ENCODE data around the gene SLC10A3. TPM values are rescaled to one million over a fixed set of nuclear protein-coding genes. Genes with fewer than 3 reads are reported as not detected.

SLC10A3 gene
- total RNA-seq, 2 experiments from 2014 or later = 6.7 to 6.9 TPM

DNA sequence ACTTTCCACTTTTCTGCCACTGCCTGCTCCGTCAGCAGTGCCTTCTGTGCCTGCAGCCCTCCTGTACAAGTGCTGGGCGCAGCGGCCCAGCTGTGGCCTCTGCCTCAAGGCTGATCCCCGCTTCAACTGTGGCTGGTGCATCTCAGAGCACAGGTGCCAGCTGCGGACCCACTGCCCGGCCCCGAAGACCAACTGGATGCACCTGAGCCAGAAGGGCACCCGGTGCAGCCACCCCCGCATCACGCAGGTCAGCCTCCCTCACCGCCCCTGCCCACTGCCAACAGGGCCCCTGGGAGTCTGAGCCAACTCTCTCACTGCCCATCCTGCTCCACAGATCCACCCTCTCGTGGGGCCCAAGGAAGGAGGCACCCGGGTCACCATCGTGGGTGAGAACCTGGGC, 24.8 kb downstream of the SLC10A3 start:
- CTCF ChIA-PET = no interaction called here
- Mint-ChIP-seq H3K9me3 (no peaks in the 10 kb centered on the region), H3K27me3 (ENCODE audit: low read depth) (no peaks in the 10 kb centered on the region), H3K27ac (no peak overlapping the region), H3K4me3 (no peak overlapping the region), H3K4me1 (ENCODE audit: low read depth) (peaks cover 2% of the 10 kb centered on the region), H3K36me3 (ENCODE audit: low read depth) (peaks cover 2% of the 10 kb centered on the region)
- intact Hi-C loops (cut with micrococcal nuclease) = no loop called here
- no peak for DNase-seq

GRCh38 chrX:154464806-154465365, 25.5 kb downstream of the SLC10A3 start:
- CTCF ChIA-PET = no interaction called here
- H3K4me3 Mint-ChIP-seq = no peak overlapping the region
- H3K4me1 Mint-ChIP-seq (ENCODE audit: low read depth) = peaks cover 2% of the 10 kb centered on the region
- intact Hi-C loops (cut with micrococcal nuclease) = no loop called here
- H3K27ac Mint-ChIP-seq = no peak overlapping the region
- peaks cover 2% of the 10 kb centered on the region for H3K36me3 Mint-ChIP-seq (ENCODE audit: low read depth)
- no peaks in the 10 kb centered on the region for H3K27me3 Mint-ChIP-seq (ENCODE audit: low read depth)
- no peaks in the 10 kb centered on the region for H3K9me3 Mint-ChIP-seq
- DNase-seq = no peak

- H3K4me1 Mint-ChIP-seq (ENCODE audit: low read depth) = peaks cover 8% of the 10 kb centered on the region
- H3K27ac Mint-ChIP-seq = no peak overlapping the region
- peaks cover 2% of the 10 kb centered on the region for H3K36me3 Mint-ChIP-seq (ENCODE audit: low read depth)
- no peak overlapping the region for H3K4me3 Mint-ChIP-seq
- no peaks in the 10 kb centered on the region for H3K27me3 Mint-ChIP-seq (ENCODE audit: low read depth)
- intact Hi-C loops (cut with micrococcal nuclease) = no loop called here
- DNase-seq = no peak
- no peaks in the 10 kb centered on the region for H3K9me3 Mint-ChIP-seq
- CTCF ChIA-PET = no interaction called here
Measured at GRCh38 chrX:154463611-154464220, 26.7 kb downstream of the SLC10A3 start.

GRCh38 chrX:154462396-154462795, 28.0 kb downstream of the SLC10A3 start:
- no peak overlapping the region for H3K27ac Mint-ChIP-seq
- DNase-seq = no peak
- H3K9me3 Mint-ChIP-seq = no peaks in the 10 kb centered on the region
- intact Hi-C loops (cut with micrococcal nuclease) = no loop called here
- no peaks in the 10 kb centered on the region for H3K36me3 Mint-ChIP-seq (ENCODE audit: low read depth)
- H3K27me3 Mint-ChIP-seq (ENCODE audit: low read depth) = no peaks in the 10 kb centered on the region
- H3K4me3 Mint-ChIP-seq = no peak overlapping the region
- CTCF ChIA-PET = no interaction called here
- H3K4me1 Mint-ChIP-seq (ENCODE audit: low read depth) = peaks cover 10% of the 10 kb centered on the region

DNA sequence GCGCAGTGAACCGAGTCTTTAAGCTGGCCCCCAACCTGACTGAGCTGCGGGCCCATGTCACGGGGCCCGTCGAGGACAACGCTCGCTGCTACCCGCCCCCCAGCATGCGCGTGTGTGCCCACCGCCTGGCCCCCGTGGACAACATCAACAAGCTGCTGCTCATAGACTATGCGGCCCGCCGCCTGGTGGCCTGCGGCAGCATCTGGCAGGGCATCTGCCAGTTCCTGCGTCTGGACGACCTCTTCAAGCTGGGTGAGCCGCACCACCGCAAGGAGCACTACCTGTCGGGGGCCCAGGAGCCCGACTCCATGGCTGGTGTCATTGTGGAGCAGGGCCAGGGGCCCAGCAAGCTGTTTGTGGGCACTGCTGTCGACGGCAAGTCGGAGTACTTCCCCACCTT, 30.1 kb downstream of the SLC10A3 start:
- Mint-ChIP-seq H3K27ac (no peak overlapping the region), H3K9me3 (no peaks in the 10 kb centered on the region)
- CTCF ChIA-PET = no interaction called here

GRCh38 chrX:154459832-154460231, 30.6 kb downstream of the SLC10A3 start:
- peaks cover 12% of the 10 kb centered on the region for H3K4me1 Mint-ChIP-seq (ENCODE audit: low read depth)
- intact Hi-C loops (cut with micrococcal nuclease) = loop anchor here (2.0 kb wide), 1 partner anchor 19 kb away; the partner anchor contains the start of gene LAGE3
- CTCF ChIA-PET = interaction anchor here (0.7 kb wide), 1 partner anchor 1427 kb away, joined by 3 read pairs; no protein-coding TSS in a partner anchor
- no peaks in the 10 kb centered on the region for H3K27me3 Mint-ChIP-seq (ENCODE audit: low read depth)
- no peaks in the 10 kb centered on the region for H3K9me3 Mint-ChIP-seq
- no peak for DNase-seq
- no peak overlapping the region for H3K4me3 Mint-ChIP-seq
- H3K36me3 Mint-ChIP-seq (ENCODE audit: low read depth) = no peaks in the 10 kb centered on the region
- H3K27ac Mint-ChIP-seq = no peak overlapping the region

More for the DNA sequence above, 30.1 kb downstream of the SLC10A3 start:
- no peak overlapping the region for H3K4me3 Mint-ChIP-seq
- DNase-seq = no peak
- no peaks in the 10 kb centered on the region for H3K27me3 Mint-ChIP-seq (ENCODE audit: low read depth)
- intact Hi-C loops (cut with micrococcal nuclease) = no loop called here
- no peaks in the 10 kb centered on the region for H3K36me3 Mint-ChIP-seq (ENCODE audit: low read depth)
- H3K4me1 Mint-ChIP-seq (ENCODE audit: low read depth) = peaks cover 12% of the 10 kb centered on the region

GRCh38 chrX:154458954-154459778, 31.3 kb downstream of the SLC10A3 start:
- CTCF ChIA-PET = interaction anchor here (0.7 kb wide), 1 partner anchor 1426 kb away, joined by 3 read pairs; no protein-coding TSS in a partner anchor
- no peaks in the 10 kb centered on the region for H3K9me3 Mint-ChIP-seq
- H3K4me3 Mint-ChIP-seq = peak overlapping the region; percentile 73
- H3K4me1 Mint-ChIP-seq (ENCODE audit: low read depth) = peaks cover 12% of the 10 kb centered on the region
- intact Hi-C loops (cut with micrococcal nuclease) = loop anchor here (2.0 kb wide), 1 partner anchor 20 kb away; the partner anchor contains the start of gene LAGE3
- no peaks in the 10 kb centered on the region for H3K27me3 Mint-ChIP-seq (ENCODE audit: low read depth)
- H3K27ac Mint-ChIP-seq = no peak overlapping the region
- H3K36me3 Mint-ChIP-seq (ENCODE audit: low read depth) = no peaks in the 10 kb centered on the region
- no peak for DNase-seq

DNA sequence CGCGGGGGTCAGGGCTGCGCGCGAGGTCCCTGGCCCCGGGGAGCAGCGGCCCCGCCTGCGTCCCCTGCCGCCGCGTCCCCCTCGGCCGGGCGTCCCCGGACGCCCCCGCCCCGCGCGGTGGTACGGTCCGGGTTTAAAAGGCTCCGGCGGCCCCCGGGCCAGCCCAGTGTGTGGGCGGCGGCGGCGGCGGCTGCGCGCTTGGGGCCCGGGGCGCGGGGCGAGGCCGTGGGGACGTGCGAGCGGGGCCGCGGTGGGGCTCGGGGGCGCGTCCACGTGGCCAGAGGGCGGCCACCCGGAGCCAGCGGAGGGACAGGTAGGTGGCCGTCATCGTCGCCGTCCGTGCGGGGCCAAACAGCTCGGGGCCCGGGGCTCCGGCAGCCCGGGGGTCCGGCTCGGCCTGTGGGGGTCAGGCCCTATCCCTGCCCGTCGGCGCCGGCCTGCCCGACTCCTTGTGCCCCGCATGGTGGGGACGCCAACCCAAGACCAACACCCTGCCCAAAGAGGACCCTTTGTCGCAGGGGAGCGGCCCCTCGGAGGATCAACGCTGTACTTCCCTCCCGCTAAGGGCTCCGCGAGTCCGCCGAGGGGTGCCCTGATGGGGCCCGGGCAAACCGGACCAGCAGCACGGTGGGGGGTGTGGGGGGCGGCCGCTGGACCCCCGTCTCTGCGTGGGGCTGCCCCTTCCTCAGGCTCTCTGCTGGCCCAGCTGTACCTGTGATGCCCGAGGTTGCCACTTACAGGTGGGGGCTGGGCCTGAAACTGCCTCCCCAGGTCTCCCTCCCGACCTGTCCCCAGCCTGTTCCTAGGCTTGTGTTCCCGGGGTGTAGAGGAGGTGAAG, 32.1 kb downstream of the SLC10A3 start, which contains the start of gene PLXNA3:
TSS of gene PLXNA3 (plus strand) at position 166 of the 838 bp plus-strand sequence. CDS start 1,903 bp downstream, outside the sequence.
- no peaks in the 10 kb centered on the region for H3K36me3 Mint-ChIP-seq (ENCODE audit: low read depth)
- intact Hi-C loops (cut with micrococcal nuclease) = loop anchor here (2.0 kb wide), 1 partner anchor 20 kb away; the partner anchor contains the start of gene LAGE3
- DNase-seq = peak; percentile 41
- H3K4me1 Mint-ChIP-seq (ENCODE audit: low read depth) = peaks cover 12% of the 10 kb centered on the region
- H3K4me3 Mint-ChIP-seq = peak within 1 kb of the TSS; percentile 91
- CTCF ChIA-PET = no interaction called here
- no peaks in the 10 kb centered on the region for H3K27me3 Mint-ChIP-seq (ENCODE audit: low read depth)
- no peaks in the 10 kb centered on the region for H3K9me3 Mint-ChIP-seq
- H3K27ac Mint-ChIP-seq = peak within 1 kb of the TSS; percentile 63

GRCh38 chrX:154457491-154458115, 32.8 kb downstream of the SLC10A3 start:
- H3K27ac Mint-ChIP-seq = peak overlapping the region; percentile 63
- no peaks in the 10 kb centered on the region for H3K27me3 Mint-ChIP-seq (ENCODE audit: low read depth)
- H3K36me3 Mint-ChIP-seq (ENCODE audit: low read depth) = peaks cover 2% of the 10 kb centered on the region
- intact Hi-C loops (cut with micrococcal nuclease) = loop anchor here (2.0 kb wide), 1 partner anchor 21 kb away; the partner anchor contains the start of gene LAGE3
- H3K4me3 Mint-ChIP-seq = peak overlapping the region; percentile 91
- CTCF ChIA-PET = no interaction called here
- peak; percentile 40 for DNase-seq
- H3K9me3 Mint-ChIP-seq = no peaks in the 10 kb centered on the region
- H3K4me1 Mint-ChIP-seq (ENCODE audit: low read depth) = peaks cover 12% of the 10 kb centered on the region

GRCh38 chrX:154452823-154453222, 37.6 kb downstream of the SLC10A3 start:
- CTCF ChIA-PET = interaction anchor here (1.0 kb wide), 1 partner anchor 79 kb away, joined by 3 read pairs; no protein-coding TSS in a partner anchor
- Mint-ChIP-seq H3K9me3 (no peaks in the 10 kb centered on the region), H3K27ac (no peak overlapping the region), H3K4me1 (ENCODE audit: low read depth) (peaks cover 4% of the 10 kb centered on the region), H3K4me3 (no peak overlapping the region), H3K27me3 (ENCODE audit: low read depth) (no peaks in the 10 kb centered on the region), H3K36me3 (ENCODE audit: low read depth) (peaks cover 3% of the 10 kb centered on the region)
- no peak for DNase-seq
- intact Hi-C loops (cut with micrococcal nuclease) = no loop called here

GRCh38 chrX:154450312-154450711, 40.1 kb downstream of the SLC10A3 start:
- CTCF ChIA-PET = interaction anchor here (0.6 kb wide), 1 partner anchor 633 kb away, joined by 3 read pairs; no protein-coding TSS in a partner anchor
- intact Hi-C loops (cut with micrococcal nuclease) = no loop called here
- Mint-ChIP-seq H3K27me3 (ENCODE audit: low read depth) (no peaks in the 10 kb centered on the region), H3K9me3 (no peaks in the 10 kb centered on the region), H3K36me3 (ENCODE audit: low read depth) (peaks cover 11% of the 10 kb centered on the region), H3K4me3 (no peak overlapping the region), H3K27ac (no peak overlapping the region), H3K4me1 (ENCODE audit: low read depth) (peaks cover 1% of the 10 kb centered on the region)
- DNase-seq = no peak

All from activated naive CD4-positive, alpha-beta T cell treated with anti-CD3 and anti-CD28 coated beads for 36 hours (primary cell).